Measurements from ENCODE around the gene CD22. TPM values are rescaled to one million over a fixed set of nuclear protein-coding genes. Genes with fewer than 3 reads are reported as not detected.

Gene CD22
- total and polyA plus RNA-seq, 2 of the 13 experiments (the other 11 are each of a cell fraction or from before 2014, with no cell fraction given), result 0.71 to 1.7 TPM

DNA sequence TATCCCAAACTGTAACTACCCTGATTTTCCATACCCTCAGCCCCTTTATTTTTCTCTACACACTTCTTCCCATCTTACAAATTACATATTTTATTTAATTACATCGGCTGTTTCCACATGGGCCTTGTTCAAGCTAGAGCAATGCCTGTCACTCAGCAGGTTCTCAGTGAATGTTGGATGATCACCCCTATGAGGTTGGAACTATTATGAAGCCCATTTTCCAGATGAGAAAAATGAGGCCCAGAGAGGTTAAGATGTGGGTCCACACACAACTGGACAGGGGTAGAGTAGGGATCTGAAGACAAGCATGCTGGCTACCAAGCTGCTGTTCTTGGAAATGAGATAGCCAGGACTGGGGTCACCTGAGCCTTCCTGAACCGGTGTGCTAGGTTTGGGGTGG, 27.0 kb upstream of the CD22 start:
- Histone ChIP-seq H3K27me3 (ENCODE audit: control insufficient read depth in 1 of 2, insufficient read depth in 2 of 2, low read length in 2 of 2) (no peaks in the 10 kb centered on the region; a peak in 1 of 5 replicates), H3K79me2 (ENCODE audit: insufficient read depth, low read length) (no peaks in the 10 kb centered on the region), H3K4me1 (ENCODE audit: insufficient read depth, low read length) (peaks cover 28% of the 10 kb centered on the region), H2AFZ (ENCODE audit: low read length) (no peak overlapping the region), H3K4me3 (replicated peaks in 1 of 3; ENCODE audit: insufficient read depth in 1 of 3, low read depth in 2 of 3, low read length in 3 of 3) (no peak overlapping the region), H3K4me2 (ENCODE audit: low read depth, low read length) (no peak overlapping the region), H3K27ac (ENCODE audit: extremely low read length, insufficient read depth, low read length) (no peak overlapping the region), H4K20me1 (ENCODE audit: insufficient read depth, low read length) (no peaks in the 10 kb centered on the region), H3K9me3 (ENCODE audit: low read length) (no peaks in the 10 kb centered on the region), H3K36me3 (replicated peaks in 1 of 2; ENCODE audit: control insufficient read depth in 1 of 2, insufficient read depth in 2 of 2, low read length in 2 of 2) (no peaks in the 10 kb centered on the region), H3K9ac (ENCODE audit: insufficient read depth, low read depth, low read length) (no peak overlapping the region)
- WGBS (ENCODE audit: low lambda C conversion rate), result 99% methylated on average over 2 of the region's 2 CpGs
- intact Hi-C loops (cut with micrococcal nuclease; ENCODE audit: unreplicated experiment), result no loop called here
- CTCF ChIA-PET (ENCODE audit: low intra/inter-chr PET ratio, low total read pairs), result no interaction called here
- DNase-seq (ENCODE audit: low spot score) (no peak), ATAC-seq (no peak), FAIRE-seq (no peak)
- in situ Hi-C loops (cut with HindIII; ENCODE audit: extremely low pct_ligation_motif_present, low pct_unique_long_range_greater_than_20kb), result no loop called here
- peak; percentile 75 for TF ChIP-seq ZNF629 (CRISPR knock-in tag; conservative IDR thresholded peaks at IDR 0.05)
- no peak for TF ChIP-seq ZNF331 (CRISPR knock-in tag; IDR thresholded peaks at IDR 0.05)
- POLR2A ChIA-PET, result no interaction called here
- no TSS peak for BruUV-seq (replicated peaks)

DNA sequence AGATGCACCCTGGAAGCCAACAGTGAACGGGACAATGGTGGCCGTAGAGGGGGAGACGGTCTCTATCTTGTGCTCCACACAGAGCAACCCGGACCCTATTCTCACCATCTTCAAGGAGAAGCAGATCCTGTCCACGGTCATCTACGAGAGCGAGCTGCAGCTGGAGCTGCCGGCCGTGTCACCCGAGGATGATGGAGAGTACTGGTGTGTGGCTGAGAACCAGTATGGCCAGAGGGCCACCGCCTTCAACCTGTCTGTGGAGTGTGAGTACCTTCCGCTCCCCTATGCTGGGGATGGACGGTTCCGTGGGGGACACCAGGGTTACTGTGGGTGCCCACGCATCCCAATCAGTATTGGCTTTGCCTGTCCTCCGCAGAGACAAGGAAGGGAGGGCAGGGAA, 26.5 kb upstream of the CD22 start:
- CTCF ChIA-PET (ENCODE audit: low intra/inter-chr PET ratio, low total read pairs), result no interaction called here

More for the DNA sequence above, 26.5 kb upstream of the CD22 start:
- no peak overlapping the region for H3K9ac ChIP-seq (ENCODE audit: insufficient read depth, low read depth, low read length)
- in situ Hi-C loops (cut with HindIII; ENCODE audit: extremely low pct_ligation_motif_present, low pct_unique_long_range_greater_than_20kb) (no loop called here), intact Hi-C loops (cut with micrococcal nuclease; ENCODE audit: unreplicated experiment) (no loop called here)
- H3K9me3 ChIP-seq (ENCODE audit: low read length), result no peaks in the 10 kb centered on the region
- H3K36me3 ChIP-seq (replicated peaks in 1 of 2; ENCODE audit: control insufficient read depth in 1 of 2, insufficient read depth in 2 of 2, low read length in 2 of 2), result no peaks in the 10 kb centered on the region
- H3K4me1 ChIP-seq (ENCODE audit: insufficient read depth, low read length), result peaks cover 29% of the 10 kb centered on the region
- no peaks in the 10 kb centered on the region for H4K20me1 ChIP-seq (ENCODE audit: insufficient read depth, low read length)
- FAIRE-seq, result no peak
- POLR2A ChIA-PET, result no interaction called here
- TF ChIP-seq AGO2 (optimal IDR thresholded peaks at IDR 0.05; ENCODE audit: low read depth, low read length) (no peak), MAFK (conservative IDR thresholded peaks at IDR 0.05 in 1 of 2, IDR thresholded peaks at IDR 0.05 in 1 of 2; ENCODE audit: low read length in 2 of 2) (no peak), HNRNPK (IDR thresholded peaks at IDR 0.05; ENCODE audit: low read depth, low read length, poor library complexity, severe bottlenecking) (no peak)
- TF ChIP-seq, protein P1, sequence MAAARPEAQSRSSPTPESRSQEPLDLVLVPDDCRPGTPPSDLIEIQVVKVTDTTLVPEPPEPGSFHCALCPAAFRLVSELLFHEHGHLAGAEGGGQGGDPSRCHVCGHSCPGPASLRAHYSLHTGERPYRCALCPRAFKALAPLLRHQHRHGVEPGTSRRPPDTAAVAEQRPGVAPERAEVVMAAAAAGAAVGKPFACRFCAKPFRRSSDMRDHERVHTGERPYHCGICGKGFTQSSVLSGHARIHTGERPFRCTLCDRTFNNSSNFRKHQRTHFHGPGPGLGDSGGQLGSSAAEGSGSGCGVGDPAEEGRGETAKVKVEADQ (CRISPR knock-in tag; IDR thresholded peaks at IDR 0.05; ENCODE audit: borderline replicate concordance), result no peak
- TF ChIP-seq, protein P2, sequence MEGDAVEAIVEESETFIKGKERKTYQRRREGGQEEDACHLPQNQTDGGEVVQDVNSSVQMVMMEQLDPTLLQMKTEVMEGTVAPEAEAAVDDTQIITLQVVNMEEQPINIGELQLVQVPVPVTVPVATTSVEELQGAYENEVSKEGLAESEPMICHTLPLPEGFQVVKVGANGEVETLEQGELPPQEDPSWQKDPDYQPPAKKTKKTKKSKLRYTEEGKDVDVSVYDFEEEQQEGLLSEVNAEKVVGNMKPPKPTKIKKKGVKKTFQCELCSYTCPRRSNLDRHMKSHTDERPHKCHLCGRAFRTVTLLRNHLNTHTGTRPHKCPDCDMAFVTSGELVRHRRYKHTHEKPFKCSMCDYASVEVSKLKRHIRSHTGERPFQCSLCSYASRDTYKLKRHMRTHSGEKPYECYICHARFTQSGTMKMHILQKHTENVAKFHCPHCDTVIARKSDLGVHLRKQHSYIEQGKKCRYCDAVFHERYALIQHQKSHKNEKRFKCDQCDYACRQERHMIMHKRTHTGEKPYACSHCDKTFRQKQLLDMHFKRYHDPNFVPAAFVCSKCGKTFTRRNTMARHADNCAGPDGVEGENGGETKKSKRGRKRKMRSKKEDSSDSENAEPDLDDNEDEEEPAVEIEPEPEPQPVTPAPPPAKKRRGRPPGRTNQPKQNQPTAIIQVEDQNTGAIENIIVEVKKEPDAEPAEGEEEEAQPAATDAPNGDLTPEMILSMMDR (CRISPR knock-in tag; IDR thresholded peaks at IDR 0.05), result no peak
- H3K4me3 ChIP-seq (replicated peaks in 1 of 3; ENCODE audit: insufficient read depth in 1 of 3, low read depth in 2 of 3, low read length in 3 of 3), result no peak overlapping the region
- no TSS peak for BruUV-seq (replicated peaks)
- no peak overlapping the region for H2AFZ ChIP-seq (ENCODE audit: low read length)
- H3K27ac ChIP-seq (ENCODE audit: extremely low read length, insufficient read depth, low read length), result no peak overlapping the region
- no peaks in the 10 kb centered on the region for H3K79me2 ChIP-seq (ENCODE audit: insufficient read depth, low read length)
- DNase-seq (ENCODE audit: low spot score), result no peak
- WGBS (ENCODE audit: low lambda C conversion rate), result 94% methylated on average over 8 of the region's 16 CpGs
- H3K27me3 ChIP-seq (ENCODE audit: control insufficient read depth in 1 of 2, insufficient read depth in 2 of 2, low read length in 2 of 2), result no peaks in the 10 kb centered on the region
- no peak overlapping the region for H3K4me2 ChIP-seq (ENCODE audit: low read depth, low read length)
- ATAC-seq, result no peak

Measured in HepG2 (cell line).